Osteoblast (primary cell): ENCODE measurements around the gene SIL1. TPM values are rescaled to one million over a fixed set of nuclear protein-coding genes. Genes with fewer than 3 reads are reported as not detected.

Experiments
- DNase-seq: peaks from one replicate; pipeline ENCODE4 v3.0.0; 2011; ENCODE audit warnings: low spot score, mixed read lengths; ENCODE audit not compliant: insufficient read length; ENCODE audit errors: missing footprints
- H2AFZ ChIP-seq: 2 replicates; pipeline ENCODE4 v1.6.0; 2011; ENCODE audit warnings: mild to moderate bottlenecking, low read length
- H3K27ac ChIP-seq: 2 replicates; pipeline ENCODE4 v1.5.1; 2011; ENCODE audit warnings: mild to moderate bottlenecking, low read depth, low read length, moderate library complexity
- H3K27me3 ChIP-seq: 2 replicates; pipeline ENCODE4 v1.6.0; 2012; ENCODE audit warnings: mild to moderate bottlenecking, control low read depth, inconsistent platforms, low read length, moderate library complexity; ENCODE audit not compliant: insufficient read depth
- H3K36me3 ChIP-seq: 2 replicates; pipeline ENCODE4 v1.5.1; 2011; ENCODE audit warnings: mild to moderate bottlenecking, low read length, control low read depth, moderate library complexity; ENCODE audit not compliant: insufficient read depth
- H3K4me1 ChIP-seq: 2 replicates; pipeline ENCODE4 v1.5.1; 2011; ENCODE audit warnings: mild to moderate bottlenecking, low read length, control low read depth, moderate library complexity; ENCODE audit not compliant: insufficient read depth
- H3K4me2 ChIP-seq: 2 replicates; pipeline ENCODE4 v1.6.0; 2011; ENCODE audit warnings: mild to moderate bottlenecking, low read length; ENCODE audit not compliant: insufficient read depth
- H3K4me3 ChIP-seq: fragments of 200-600 bp; sonication (generic); 3 replicates; pipeline ENCODE4 v1.5.1; 2012; ENCODE audit warnings: mild to moderate bottlenecking, low read length, inconsistent platforms; ENCODE audit not compliant: insufficient read depth
- H3K79me2 ChIP-seq: 2 replicates; pipeline ENCODE4 v1.6.0; 2012; ENCODE audit warnings: mild to moderate bottlenecking, low read length, control low read depth, inconsistent platforms; ENCODE audit not compliant: insufficient read depth
- H3K9me3 ChIP-seq: 2 replicates; pipeline ENCODE4 v1.5.1; 2011; ENCODE audit warnings: low read depth, low read length, control low read depth
- H4K20me1 ChIP-seq: 2 replicates; pipeline ENCODE4 v1.6.0; 2012; ENCODE audit warnings: mild to moderate bottlenecking, low read length, control low read depth; ENCODE audit not compliant: insufficient read depth
- total RNA-seq: library from RNA; depleted of rRNA; stranded (reverse); fragments of >200 nt; gene quantifications from 2 replicates; pipeline ENCODE4 v1.2.3, GENCODE V29; 2012
- TF ChIP-seq, protein P1 (sequence below): IDR thresholded peaks from 2 replicates; pipeline ENCODE4 v1.5.1; 2011; ENCODE audit warnings: mild to moderate bottlenecking, low read depth, low read length, moderate library complexity; ENCODE audit errors: extremely low read depth

The SIL1 gene
- total RNA-seq, 1 donor, result 65.1 TPM

DNA sequence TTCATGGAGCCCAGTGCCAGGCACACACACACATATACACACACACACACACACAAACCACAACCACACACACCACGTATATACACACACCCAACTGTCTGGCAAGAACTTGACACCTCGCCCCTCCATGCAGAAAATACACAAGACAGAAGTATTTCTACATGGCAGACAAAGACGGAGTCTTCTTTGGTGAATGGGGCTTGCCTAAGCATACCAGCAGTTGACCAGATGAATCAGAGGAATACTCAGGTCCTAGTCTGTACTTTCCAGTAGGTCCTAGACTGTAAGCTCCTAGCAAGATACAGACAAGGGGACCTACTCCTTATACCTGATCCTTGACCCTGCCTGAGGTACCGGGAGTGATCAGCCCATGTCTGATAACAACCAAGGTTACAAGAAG is 60.1 kb downstream of the SIL1 start:
- H3K4me2 ChIP-seq, result no peak overlapping the region
- H2AFZ ChIP-seq, result no peak overlapping the region
- no peaks in the 10 kb centered on the region for H3K9me3 ChIP-seq
- H3K27ac ChIP-seq, result no peak overlapping the region
- peaks cover 39% of the 10 kb centered on the region for H3K4me1 ChIP-seq
- no peak overlapping the region for H3K4me3 ChIP-seq
- H3K27me3 ChIP-seq, result no peaks in the 10 kb centered on the region
- no peaks in the 10 kb centered on the region for H3K36me3 ChIP-seq
- DNase-seq, result no peak
- peaks cover 29% of the 10 kb centered on the region for H4K20me1 ChIP-seq
- TF ChIP-seq, protein P1, sequence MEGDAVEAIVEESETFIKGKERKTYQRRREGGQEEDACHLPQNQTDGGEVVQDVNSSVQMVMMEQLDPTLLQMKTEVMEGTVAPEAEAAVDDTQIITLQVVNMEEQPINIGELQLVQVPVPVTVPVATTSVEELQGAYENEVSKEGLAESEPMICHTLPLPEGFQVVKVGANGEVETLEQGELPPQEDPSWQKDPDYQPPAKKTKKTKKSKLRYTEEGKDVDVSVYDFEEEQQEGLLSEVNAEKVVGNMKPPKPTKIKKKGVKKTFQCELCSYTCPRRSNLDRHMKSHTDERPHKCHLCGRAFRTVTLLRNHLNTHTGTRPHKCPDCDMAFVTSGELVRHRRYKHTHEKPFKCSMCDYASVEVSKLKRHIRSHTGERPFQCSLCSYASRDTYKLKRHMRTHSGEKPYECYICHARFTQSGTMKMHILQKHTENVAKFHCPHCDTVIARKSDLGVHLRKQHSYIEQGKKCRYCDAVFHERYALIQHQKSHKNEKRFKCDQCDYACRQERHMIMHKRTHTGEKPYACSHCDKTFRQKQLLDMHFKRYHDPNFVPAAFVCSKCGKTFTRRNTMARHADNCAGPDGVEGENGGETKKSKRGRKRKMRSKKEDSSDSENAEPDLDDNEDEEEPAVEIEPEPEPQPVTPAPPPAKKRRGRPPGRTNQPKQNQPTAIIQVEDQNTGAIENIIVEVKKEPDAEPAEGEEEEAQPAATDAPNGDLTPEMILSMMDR, result no peak
- peaks cover 59% of the 10 kb centered on the region for H3K79me2 ChIP-seq

DNA sequence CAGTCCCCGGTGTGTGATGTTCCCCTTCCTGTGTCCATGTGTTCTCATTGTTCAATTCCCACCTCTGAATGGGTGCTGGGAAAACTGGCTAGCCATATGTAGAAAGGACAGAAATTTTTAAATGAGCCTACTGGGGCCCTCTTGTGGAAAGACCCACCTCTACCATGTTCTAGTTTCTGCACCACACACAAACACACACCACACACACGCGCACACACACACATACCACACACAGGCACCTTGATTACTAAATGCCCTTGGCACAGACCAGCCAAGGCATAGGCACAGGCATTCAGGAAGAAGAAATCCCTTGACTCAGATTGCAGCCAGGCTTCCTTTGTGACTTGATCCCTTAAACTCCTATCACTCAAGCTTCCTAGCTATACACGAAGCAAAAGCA is 60.5 kb downstream of the SIL1 start:
- DNase-seq, result no peak
- H3K9me3 ChIP-seq, result no peaks in the 10 kb centered on the region
- TF ChIP-seq, protein P1, result peak; percentile 41
- H3K36me3 ChIP-seq, result no peaks in the 10 kb centered on the region
- H3K4me1 ChIP-seq, result peaks cover 39% of the 10 kb centered on the region
- no peaks in the 10 kb centered on the region for H3K27me3 ChIP-seq
- no peak overlapping the region for H3K4me2 ChIP-seq
- peaks cover 62% of the 10 kb centered on the region for H3K79me2 ChIP-seq
- no peak overlapping the region for H3K4me3 ChIP-seq
- H4K20me1 ChIP-seq, result peaks cover 29% of the 10 kb centered on the region
- H2AFZ ChIP-seq, result no peak overlapping the region
- H3K27ac ChIP-seq, result no peak overlapping the region

DNA sequence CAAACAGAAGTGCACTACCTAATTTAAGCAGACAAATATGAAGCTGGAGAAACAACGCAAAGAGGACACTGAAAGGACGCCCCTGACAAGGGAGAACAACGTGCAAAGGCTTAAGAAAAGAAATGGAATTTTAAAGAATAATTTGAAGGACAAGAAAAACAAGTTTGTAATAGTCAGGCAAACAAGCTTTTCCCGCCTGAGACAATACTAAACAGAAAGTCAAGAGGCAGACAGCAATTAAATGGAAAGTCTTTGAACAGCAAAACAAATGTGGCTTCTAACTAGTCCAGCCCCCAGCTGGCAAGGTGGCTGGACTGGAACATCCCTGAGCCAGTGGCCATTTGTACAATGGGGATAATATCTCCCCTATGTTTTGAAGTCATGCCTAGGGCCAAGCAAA is 63.3 kb downstream of the SIL1 start:
- H3K36me3 ChIP-seq, result no peaks in the 10 kb centered on the region
- no peak overlapping the region for H3K27ac ChIP-seq
- no peaks in the 10 kb centered on the region for H3K9me3 ChIP-seq
- no peak for DNase-seq
- H3K4me1 ChIP-seq, result peaks cover 28% of the 10 kb centered on the region
- H2AFZ ChIP-seq, result no peak overlapping the region
- H3K27me3 ChIP-seq, result no peaks in the 10 kb centered on the region
- H4K20me1 ChIP-seq, result peaks cover 21% of the 10 kb centered on the region
- TF ChIP-seq, protein P1, result no peak
- H3K4me2 ChIP-seq, result no peak overlapping the region
- H3K4me3 ChIP-seq, result no peak overlapping the region
- H3K79me2 ChIP-seq, result peaks cover 65% of the 10 kb centered on the region

DNA sequence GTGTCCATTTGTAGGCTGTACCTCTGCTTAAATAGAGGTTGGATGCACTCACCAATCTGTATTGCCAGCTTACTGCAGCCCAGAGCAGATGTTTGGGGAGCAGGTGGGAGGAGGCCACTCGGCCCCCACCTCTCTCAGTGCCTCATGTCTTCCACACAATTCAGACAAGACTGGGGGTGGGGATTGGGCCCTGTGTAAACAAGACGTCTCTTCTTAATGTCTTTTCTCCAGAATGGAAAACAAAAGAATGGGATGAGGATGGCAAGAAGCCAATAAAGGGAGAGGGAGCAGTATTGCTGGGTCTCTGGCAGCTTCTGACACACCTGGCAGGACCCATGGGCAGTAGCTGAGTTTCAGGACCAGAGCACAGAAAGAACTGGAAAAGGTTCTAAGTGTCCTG is 64.9 kb downstream of the SIL1 start:
- Histone ChIP-seq H4K20me1 (peaks cover 15% of the 10 kb centered on the region), H3K27me3 (no peaks in the 10 kb centered on the region), H3K4me1 (peaks cover 15% of the 10 kb centered on the region), H3K79me2 (peaks cover 59% of the 10 kb centered on the region), H3K4me2 (no peak overlapping the region), H3K4me3 (no peak overlapping the region), H3K36me3 (no peaks in the 10 kb centered on the region), H2AFZ (no peak overlapping the region), H3K27ac (no peak overlapping the region), H3K9me3 (no peaks in the 10 kb centered on the region)
- TF ChIP-seq, protein P1, result no peak
- no peak for DNase-seq
